Neural progenitor cell (in vitro differentiated cells): ENCODE results near the gene ZFP57. TPM values are rescaled to one million over a fixed set of nuclear protein-coding genes. Genes with fewer than 3 reads are reported as not detected.

Experiments used
- DNase-seq: peaks from one replicate; pipeline ENCODE4 v3.0.0-alpha.2; 2016; ENCODE audit warnings: low spot score
- H2AFZ ChIP-seq: fragments of 200-600 bp; sonication (generic); replicated peaks from 2 replicates; pipeline ENCODE4 v1.6.1; 2016; ENCODE audit warnings: antibody characterized with exemption
- H3F3A ChIP-seq: fragments of 200-600 bp; sonication (generic); 2 replicates; pipeline ENCODE4 v1.6.1; 2016; ENCODE audit warnings: antibody characterized with exemption, low read depth
- H3K27ac ChIP-seq: fragments of 200-600 bp; sonication (generic); 2 replicates; pipeline ENCODE4 v1.5.1; 2016; ENCODE audit warnings: mild to moderate bottlenecking
- H3K27me3 ChIP-seq: fragments of 200-600 bp; sonication (generic); 2 replicates; pipeline ENCODE4 v1.6.1; 2016; ENCODE audit warnings: mild to moderate bottlenecking, moderate library complexity
- H3K36me3 ChIP-seq: fragments of 200-600 bp; sonication (generic); 2 replicates; pipeline ENCODE4 v1.5.1; 2016
- H3K4me1 ChIP-seq: fragments of 200-600 bp; sonication (generic); 2 replicates; pipeline ENCODE4 v1.6.1; 2016; ENCODE audit warnings: mixed run types
- H3K4me2 ChIP-seq: fragments of 200-600 bp; sonication (generic); 2 replicates; pipeline ENCODE4 v1.6.1; 2016
- H3K4me3 ChIP-seq: fragments of 200-600 bp; sonication (generic); 2 replicates; pipeline ENCODE4 v1.5.1; 2016
- H3K79me2 ChIP-seq: fragments of 200-600 bp; sonication (generic); 2 replicates; pipeline ENCODE4 v1.6.1; 2016; ENCODE audit warnings: low read depth
- H3K9ac ChIP-seq: fragments of 200-600 bp; sonication (generic); 2 replicates; pipeline ENCODE4 v1.6.1; 2016
- H3K9me3 ChIP-seq: fragments of 200-600 bp; sonication (generic); 2 replicates; pipeline ENCODE4 v1.5.1; 2016; ENCODE audit warnings: low read depth
- H4K20me1 ChIP-seq: fragments of 200-600 bp; sonication (generic); 2 replicates; pipeline ENCODE4 v1.6.1; 2016; ENCODE audit warnings: low read depth
- H3K27ac Mint-ChIP-seq: 3 replicates; pipeline ENCODE4 v1.8.0; 2021; ENCODE audit warnings: mixed read lengths
- H3K27me3 Mint-ChIP-seq: 2 replicates; pipeline ENCODE4 v1.8.0; 2022; ENCODE audit warnings: low read depth, mild to moderate bottlenecking, inconsistent platforms, moderate library complexity, mixed read lengths; ENCODE audit not compliant: insufficient read depth
- H3K36me3 Mint-ChIP-seq: 3 replicates; pipeline ENCODE4 v1.8.0; 2021; ENCODE audit warnings: mixed read lengths
- H3K4me1 Mint-ChIP-seq: 3 replicates; pipeline ENCODE4 v1.8.0; 2021; ENCODE audit warnings: mixed read lengths
- H3K4me3 Mint-ChIP-seq: 3 replicates; pipeline ENCODE4 v1.8.0; 2021; ENCODE audit warnings: mild to moderate bottlenecking, moderate library complexity, mixed read lengths
- H3K9me3 Mint-ChIP-seq: 3 replicates; pipeline ENCODE4 v1.8.0; 2020; ENCODE audit warnings: mixed read lengths
- CTCF ChIP-seq: fragments of 200-600 bp; sonication (generic); IDR thresholded peaks from 2 replicates; pipeline ENCODE4 v1.5.1; 2017; ENCODE audit warnings: antibody characterized with exemption, mild to moderate bottlenecking
- EZH2 ChIP-seq: fragments of 200-600 bp; sonication (generic); IDR thresholded peaks from 2 replicates; pipeline ENCODE4 v1.6.1; 2017; ENCODE audit warnings: antibody characterized with exemption, mild to moderate bottlenecking, moderate library complexity
- EZH2phosphoT487 ChIP-seq: fragments of 200-600 bp; sonication (generic); IDR thresholded peaks from 2 replicates; pipeline ENCODE4 v1.6.1; 2017; ENCODE audit warnings: antibody characterized with exemption
- total RNA-seq: library from RNA; depleted of rRNA; stranded (reverse); fragments of >200 nt; gene quantifications from 2 replicates; pipeline ENCODE4 v1.2.3, GENCODE V29; 2015; ENCODE audit warnings: low replicate concordance

ZFP57 gene
- total RNA-seq, 1 donor from 2014 or later: not detected

GRCh38 chr6:29651413-29652197 lies 29.3 kb downstream of the ZFP57 start:
- H3K27me3 ChIP-seq: no peaks in the 10 kb centered on the region
- Mint-ChIP-seq H3K36me3 (no peaks in the 10 kb centered on the region), H3K9me3 (no peaks in the 10 kb centered on the region), H3K27me3 (no peaks in the 10 kb centered on the region), H3K27ac (no peak overlapping the region), H3K4me1 (peaks cover 8% of the 10 kb centered on the region), H3K4me3 (no peak overlapping the region)
- H3K4me3 ChIP-seq: no peak overlapping the region
- no peaks in the 10 kb centered on the region for H3K36me3 ChIP-seq
- no peaks in the 10 kb centered on the region for H4K20me1 ChIP-seq
- H2AFZ ChIP-seq: no peak overlapping the region
- no peaks in the 10 kb centered on the region for H3K4me1 ChIP-seq
- H3K79me2 ChIP-seq: no peaks in the 10 kb centered on the region
- no peak overlapping the region for H3K9ac ChIP-seq
- H3K27ac ChIP-seq: no peak overlapping the region
- no peaks in the 10 kb centered on the region for H3K9me3 ChIP-seq
- TF ChIP-seq CTCF: peak; percentile 71
- no peak for TF ChIP-seq EZH2
- DNase-seq: peak; percentile 21
- H3F3A ChIP-seq: peaks cover 15% of the 10 kb centered on the region
- H3K4me2 ChIP-seq: no peak overlapping the region

GRCh38 chr6:29649701-29650673 lies 31.0 kb downstream of the ZFP57 start:
- H4K20me1 ChIP-seq: no peaks in the 10 kb centered on the region
- H3K9ac ChIP-seq: no peak overlapping the region
- Mint-ChIP-seq H3K27ac (peak overlapping the region; percentile 93), H3K9me3 (no peaks in the 10 kb centered on the region), H3K4me3 (peak overlapping the region; percentile 88), H3K4me1 (peaks cover 8% of the 10 kb centered on the region), H3K27me3 (no peaks in the 10 kb centered on the region), H3K36me3 (no peaks in the 10 kb centered on the region)
- peak overlapping the region; percentile 50 for H3K4me3 ChIP-seq
- peaks cover 13% of the 10 kb centered on the region for H3F3A ChIP-seq
- no peaks in the 10 kb centered on the region for H3K27me3 ChIP-seq
- H2AFZ ChIP-seq: peak overlapping the region; percentile 95
- peak overlapping the region; percentile 84 for H3K4me2 ChIP-seq
- peak; percentile 99 for DNase-seq
- no peaks in the 10 kb centered on the region for H3K79me2 ChIP-seq
- H3K4me1 ChIP-seq: no peaks in the 10 kb centered on the region
- H3K9me3 ChIP-seq: no peaks in the 10 kb centered on the region
- TF ChIP-seq EZH2phosphoT487 (no peak), CTCF (peak; percentile 94), EZH2 (no peak)
- no peaks in the 10 kb centered on the region for H3K36me3 ChIP-seq
- H3K27ac ChIP-seq: no peak overlapping the region

GRCh38 chr6:29647927-29648642 lies 32.9 kb downstream of the ZFP57 start:
- Histone ChIP-seq H3K9me3 (no peaks in the 10 kb centered on the region), H3K9ac (no peak overlapping the region), H3K36me3 (no peaks in the 10 kb centered on the region), H3K79me2 (no peaks in the 10 kb centered on the region), H4K20me1 (no peaks in the 10 kb centered on the region), H2AFZ (no peak overlapping the region), H3K4me3 (no peak overlapping the region), H3K27ac (no peak overlapping the region), H3K4me2 (no peak overlapping the region), H3K27me3 (no peaks in the 10 kb centered on the region), H3F3A (peaks cover 10% of the 10 kb centered on the region), H3K4me1 (no peaks in the 10 kb centered on the region)
- peak; percentile 40 for DNase-seq
- H3K27me3 Mint-ChIP-seq: no peaks in the 10 kb centered on the region
- no peaks in the 10 kb centered on the region for H3K9me3 Mint-ChIP-seq
- H3K36me3 Mint-ChIP-seq: no peaks in the 10 kb centered on the region
- TF ChIP-seq CTCF (peak; percentile 64), EZH2phosphoT487 (no peak)
- H3K4me3 Mint-ChIP-seq: no peak overlapping the region
- no peak overlapping the region for H3K27ac Mint-ChIP-seq
- H3K4me1 Mint-ChIP-seq: peaks cover 8% of the 10 kb centered on the region
